Type B pancreatic cell (in vitro differentiated cells): ENCODE measurements around the gene SNU13. TPM values are rescaled to one million over a fixed set of nuclear protein-coding genes. Genes with fewer than 3 reads are reported as not detected.
A peak's percentile ranks its signal among the peaks of the same experiment; 100 is the strongest.
"Not testable (repeated sequence)": the region's sequence is repeated elsewhere in the genome, so short reads cannot be mapped to it uniquely, and the experiment has no call there.

Experiments
- DNase-seq: peaks from one replicate; pipeline ENCODE4 v3.0.0; 2021; ENCODE audit warnings: mixed read lengths; ENCODE audit not compliant: unreplicated experiment; ENCODE audit errors: extremely low spot score
- H3K27ac Mint-ChIP-seq: 2 replicates; pipeline ENCODE4 v1.8.0; 2021; ENCODE audit warnings: mild to moderate bottlenecking, mixed read lengths
- H3K27me3 Mint-ChIP-seq: 2 replicates; pipeline ENCODE4 v1.8.0; 2021; ENCODE audit warnings: mixed read lengths
- H3K36me3 Mint-ChIP-seq: 2 replicates; pipeline ENCODE4 v1.8.0; 2021; ENCODE audit warnings: mixed read lengths
- H3K4me1 Mint-ChIP-seq: one replicate; pipeline ENCODE4 v1.8.0; 2021; ENCODE audit warnings: mixed read lengths; ENCODE audit not compliant: unreplicated experiment
- H3K4me3 Mint-ChIP-seq: 2 replicates; pipeline ENCODE4 v1.8.0; 2021; ENCODE audit warnings: mild to moderate bottlenecking, mixed read lengths
- H3K9me3 Mint-ChIP-seq: 2 replicates; pipeline ENCODE4 v1.8.0; 2021; ENCODE audit warnings: mixed read lengths
- total RNA-seq: library from RNA; stranded (reverse); gene quantifications from 2 replicates; pipeline ENCODE4 v1.2.1, GENCODE V29; 2021; ENCODE audit warnings: low replicate concordance
- TF ChIP-seq, protein P1 (sequence below): fragments of 200-600 bp; sonication (generic); conservative IDR thresholded peaks from 2 replicates; pipeline ENCODE4 v1.5.0; 2021; ENCODE audit warnings: antibody characterized with exemption, mild to moderate bottlenecking

SNU13 gene
- total RNA-seq, 1 donor from 2014 or later, result 124 TPM

- no peak for DNase-seq
- Mint-ChIP-seq H3K27me3 (no peaks in the 10 kb centered on the region), H3K4me3 (peak overlapping the region; percentile 94), H3K36me3 (peaks cover 3% of the 10 kb centered on the region), H3K9me3 (no peaks in the 10 kb centered on the region), H3K4me1 (peaks cover 19% of the 10 kb centered on the region), H3K27ac (peak overlapping the region; percentile 99)
- TF ChIP-seq, protein P1, sequence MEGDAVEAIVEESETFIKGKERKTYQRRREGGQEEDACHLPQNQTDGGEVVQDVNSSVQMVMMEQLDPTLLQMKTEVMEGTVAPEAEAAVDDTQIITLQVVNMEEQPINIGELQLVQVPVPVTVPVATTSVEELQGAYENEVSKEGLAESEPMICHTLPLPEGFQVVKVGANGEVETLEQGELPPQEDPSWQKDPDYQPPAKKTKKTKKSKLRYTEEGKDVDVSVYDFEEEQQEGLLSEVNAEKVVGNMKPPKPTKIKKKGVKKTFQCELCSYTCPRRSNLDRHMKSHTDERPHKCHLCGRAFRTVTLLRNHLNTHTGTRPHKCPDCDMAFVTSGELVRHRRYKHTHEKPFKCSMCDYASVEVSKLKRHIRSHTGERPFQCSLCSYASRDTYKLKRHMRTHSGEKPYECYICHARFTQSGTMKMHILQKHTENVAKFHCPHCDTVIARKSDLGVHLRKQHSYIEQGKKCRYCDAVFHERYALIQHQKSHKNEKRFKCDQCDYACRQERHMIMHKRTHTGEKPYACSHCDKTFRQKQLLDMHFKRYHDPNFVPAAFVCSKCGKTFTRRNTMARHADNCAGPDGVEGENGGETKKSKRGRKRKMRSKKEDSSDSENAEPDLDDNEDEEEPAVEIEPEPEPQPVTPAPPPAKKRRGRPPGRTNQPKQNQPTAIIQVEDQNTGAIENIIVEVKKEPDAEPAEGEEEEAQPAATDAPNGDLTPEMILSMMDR, result no peak
These were observed 734 bp downstream of the SNU13 start for GRCh38 chr22:41687901-41688364.

GRCh38 chr22:41686890-41687289, 1.8 kb downstream of the SNU13 start:
- Mint-ChIP-seq H3K4me1 (peaks cover 19% of the 10 kb centered on the region), H3K4me3 (peak overlapping the region; percentile 94), H3K27ac (peak overlapping the region; percentile 99)
- not testable (repeated sequence) for H3K27me3 Mint-ChIP-seq, H3K36me3 Mint-ChIP-seq, H3K9me3 Mint-ChIP-seq, DNase-seq

DNA sequence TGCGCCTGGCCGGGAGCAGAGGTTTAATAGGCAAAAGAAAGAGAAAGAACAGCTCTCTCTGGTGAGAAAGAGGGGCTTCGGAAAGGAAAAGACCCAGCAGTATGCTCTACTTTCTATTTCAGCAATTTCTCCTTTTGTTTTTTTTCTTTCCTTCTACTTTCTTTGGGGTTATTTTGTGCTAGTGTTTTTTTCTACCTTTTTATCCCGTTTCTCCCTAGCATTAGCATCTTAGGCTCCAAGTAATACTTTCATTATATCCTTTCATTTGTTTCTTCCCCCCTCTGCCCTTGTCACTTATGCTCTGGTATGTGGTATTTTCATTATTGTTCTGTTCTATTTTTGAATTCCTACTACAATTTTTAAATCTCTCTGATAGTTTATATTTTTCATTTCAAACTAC, 4.5 kb downstream of the SNU13 start:
- H3K27ac Mint-ChIP-seq, result no peak overlapping the region

GRCh38 chr22:41683616-41684015, 5.1 kb downstream of the SNU13 start:
- Mint-ChIP-seq H3K4me1 (peaks cover 11% of the 10 kb centered on the region), H3K27me3 (no peaks in the 10 kb centered on the region), H3K4me3 (no peak overlapping the region), H3K9me3 (no peaks in the 10 kb centered on the region), H3K27ac (no peak overlapping the region), H3K36me3 (peaks cover 2% of the 10 kb centered on the region)
- TF ChIP-seq, protein P1, result no peak
- no peak for DNase-seq

More for the DNA sequence above, 4.5 kb downstream of the SNU13 start:
- H3K36me3 Mint-ChIP-seq, result peaks cover 3% of the 10 kb centered on the region
- H3K27me3 Mint-ChIP-seq, result no peaks in the 10 kb centered on the region
- H3K9me3 Mint-ChIP-seq, result no peaks in the 10 kb centered on the region
- no peak for DNase-seq
- peak overlapping the region; percentile 4 for H3K4me3 Mint-ChIP-seq
- TF ChIP-seq, protein P1, result no peak
- H3K4me1 Mint-ChIP-seq, result peaks cover 14% of the 10 kb centered on the region

DNA sequence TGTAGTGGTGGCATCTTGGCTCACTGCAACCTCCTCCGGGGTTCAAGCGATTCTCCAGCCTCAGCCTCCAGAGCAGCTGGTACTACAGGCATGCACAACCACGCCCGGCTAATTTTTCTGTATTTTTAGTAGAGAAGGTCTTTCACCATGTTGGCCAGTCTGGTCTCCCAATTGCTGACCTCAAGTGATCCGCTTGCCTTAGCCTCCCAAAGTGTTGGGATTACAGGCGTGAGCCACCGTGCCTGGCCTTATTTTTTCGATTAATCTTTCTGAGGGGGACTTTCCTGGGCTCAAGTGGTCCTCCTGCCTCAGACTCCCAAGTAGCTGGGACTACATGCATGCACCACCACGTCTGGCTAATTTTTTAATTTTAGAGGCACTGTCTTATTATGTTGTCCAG, 5.6 kb downstream of the SNU13 start:
- H3K27me3 Mint-ChIP-seq, result no peaks in the 10 kb centered on the region
- TF ChIP-seq, protein P1, result no peak
- no peak for DNase-seq
- peak overlapping the region; percentile 96 for H3K27ac Mint-ChIP-seq
- H3K9me3 Mint-ChIP-seq, result no peaks in the 10 kb centered on the region
- peak overlapping the region; percentile 99 for H3K4me3 Mint-ChIP-seq
- peaks cover 5% of the 10 kb centered on the region for H3K36me3 Mint-ChIP-seq
- peaks cover 9% of the 10 kb centered on the region for H3K4me1 Mint-ChIP-seq

DNA sequence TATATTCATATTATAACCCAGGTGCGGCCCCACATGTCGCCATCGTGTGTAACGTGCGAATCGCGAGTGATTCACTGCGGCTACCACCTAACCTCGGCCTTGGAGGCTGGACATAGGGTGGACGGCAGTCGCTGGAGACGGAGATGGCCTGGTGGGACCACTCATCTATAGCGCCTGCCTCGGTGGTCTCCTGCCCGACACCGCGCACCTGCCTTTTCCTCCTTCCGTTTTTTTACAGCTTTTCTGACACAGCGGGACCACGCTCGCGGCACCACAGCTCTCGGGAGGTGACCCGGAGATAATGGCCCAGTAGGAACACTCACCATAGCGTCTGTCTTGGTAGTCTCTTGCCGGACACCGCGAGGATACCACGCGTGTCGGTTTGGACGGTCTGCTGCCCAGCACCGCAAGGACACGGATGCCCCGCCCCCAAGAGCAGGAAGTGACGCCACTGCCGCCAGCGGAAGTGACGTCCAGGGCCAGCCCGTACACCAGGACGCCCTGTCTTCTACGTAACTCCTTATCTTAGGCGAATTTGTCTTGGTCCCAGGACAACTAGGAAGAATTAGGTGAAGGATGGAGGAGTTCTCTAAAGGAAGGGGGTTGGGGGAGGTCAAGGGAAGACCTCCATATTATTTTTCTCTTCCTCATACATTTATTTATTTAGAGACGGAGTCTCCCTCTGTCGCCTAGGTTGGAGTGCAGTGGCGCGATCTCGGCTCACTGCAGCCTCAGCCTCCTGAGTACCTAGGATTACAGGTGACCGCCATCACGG, 6.4 kb downstream of the SNU13 start:
- Mint-ChIP-seq H3K27me3 (no peaks in the 10 kb centered on the region), H3K27ac (peak overlapping the region; percentile 96), H3K36me3 (peaks cover 9% of the 10 kb centered on the region), H3K4me1 (peaks cover 1% of the 10 kb centered on the region), H3K9me3 (no peaks in the 10 kb centered on the region), H3K4me3 (peak overlapping the region; percentile 99)
- TF ChIP-seq, protein P1, result no peak
- peak; percentile 89 for DNase-seq
